ENCODE data around the gene ST3GAL4.

The ST3GAL4 gene

GRCh38 chr11:126340960-126341606, 14.4 kb upstream of the ST3GAL4 start:
- TF ChIP-seq CTCF (IDR thresholded peaks at IDR 0.05; ENCODE audit: poor library complexity, severe bottlenecking), result no peak
- ATAC-seq (ENCODE audit: low read depth) (no peak), DNase-seq (ENCODE audit: low spot score) (no peak)
- Histone ChIP-seq H3K27ac (ENCODE audit: poor library complexity, severe bottlenecking) (peak overlapping the region; percentile 83), H3K4me1 (ENCODE audit: insufficient read depth, poor library complexity, severe bottlenecking) (peaks cover 35% of the 10 kb centered on the region), H3K36me3 (ENCODE audit: low read depth) (peaks cover 10% of the 10 kb centered on the region; the same call in 1 of the 2 replicates), H3K9me3 (ENCODE audit: severe bottlenecking) (no peaks in the 10 kb centered on the region), H3K27me3 (ENCODE audit: insufficient read depth, poor library complexity, severe bottlenecking) (no peaks in the 10 kb centered on the region), H3K4me3 (ENCODE audit: severe bottlenecking) (no peak overlapping the region)

- no peaks in the 10 kb centered on the region for H3K27me3 ChIP-seq (ENCODE audit: insufficient read depth, poor library complexity, severe bottlenecking)
- peaks cover 10% of the 10 kb centered on the region for H3K36me3 ChIP-seq (ENCODE audit: low read depth)
- H3K4me1 ChIP-seq (ENCODE audit: insufficient read depth, poor library complexity, severe bottlenecking), result peaks cover 42% of the 10 kb centered on the region
- ATAC-seq (ENCODE audit: low read depth) (peak; percentile 78), DNase-seq (ENCODE audit: low spot score) (no peak)
- H3K4me3 ChIP-seq (ENCODE audit: severe bottlenecking), result no peak overlapping the region
- peak overlapping the region; percentile 83 for H3K27ac ChIP-seq (ENCODE audit: poor library complexity, severe bottlenecking)
- no peaks in the 10 kb centered on the region for H3K9me3 ChIP-seq (ENCODE audit: severe bottlenecking)
- TF ChIP-seq CTCF (IDR thresholded peaks at IDR 0.05; ENCODE audit: poor library complexity, severe bottlenecking), result no peak
These were observed 13.7 kb upstream of the ST3GAL4 start for GRCh38 chr11:126341760-126342161.

GRCh38 chr11:126343051-126343450, 12.4 kb upstream of the ST3GAL4 start:
- H3K4me1 ChIP-seq (ENCODE audit: insufficient read depth, poor library complexity, severe bottlenecking), result peaks cover 48% of the 10 kb centered on the region
- TF ChIP-seq CTCF (IDR thresholded peaks at IDR 0.05; ENCODE audit: poor library complexity, severe bottlenecking), result no peak
- DNase-seq (ENCODE audit: low spot score) (peak; percentile 44), ATAC-seq (ENCODE audit: low read depth) (no peak)
- peaks cover 10% of the 10 kb centered on the region for H3K36me3 ChIP-seq (ENCODE audit: low read depth)
- H3K27ac ChIP-seq (ENCODE audit: poor library complexity, severe bottlenecking), result peak overlapping the region; percentile 83
- no peaks in the 10 kb centered on the region for H3K27me3 ChIP-seq (ENCODE audit: insufficient read depth, poor library complexity, severe bottlenecking)
- no peaks in the 10 kb centered on the region for H3K9me3 ChIP-seq (ENCODE audit: severe bottlenecking)
- no peak overlapping the region for H3K4me3 ChIP-seq (ENCODE audit: severe bottlenecking)

GRCh38 chr11:126344141-126345080, 11.1 kb upstream of the ST3GAL4 start:
- no peak for TF ChIP-seq CTCF (IDR thresholded peaks at IDR 0.05; ENCODE audit: poor library complexity, severe bottlenecking)
- Histone ChIP-seq H3K36me3 (ENCODE audit: low read depth) (peaks cover 14% of the 10 kb centered on the region), H3K9me3 (ENCODE audit: severe bottlenecking) (no peaks in the 10 kb centered on the region), H3K4me3 (ENCODE audit: severe bottlenecking) (no peak overlapping the region), H3K27me3 (ENCODE audit: insufficient read depth, poor library complexity, severe bottlenecking) (no peaks in the 10 kb centered on the region), H3K27ac (ENCODE audit: poor library complexity, severe bottlenecking) (peak overlapping the region; percentile 67), H3K4me1 (ENCODE audit: insufficient read depth, poor library complexity, severe bottlenecking) (peaks cover 51% of the 10 kb centered on the region)
- no peak for DNase-seq (ENCODE audit: low spot score)
- no peak for ATAC-seq (ENCODE audit: low read depth)
